Retinal pigment epithelial cell (primary cell): Measurements from ENCODE around the gene RHOH.
"Not testable (repeated sequence)": the region's sequence is repeated elsewhere in the genome, so short reads cannot be mapped to it uniquely, and the experiment has no call there.

Experiments
- DNase-seq: peaks from one replicate; pipeline ENCODE4 v3.0.0-alpha.2; 2010; ENCODE audit warnings: low read depth
- H3K4me3 ChIP-seq: 2 replicates; pipeline ENCODE4 v1.5.1; 2011; ENCODE audit warnings: mild to moderate bottlenecking, low read length, control low read depth, moderate library complexity
- TF ChIP-seq, protein P1 (sequence below): conservative IDR thresholded peaks from 2 replicates; pipeline ENCODE4 v1.5.1; 2011; ENCODE audit warnings: low read depth, low read length, control low read depth, inconsistent platforms

Gene RHOH

GRCh38 chr4:40294339-40294738 lies 97.5 kb downstream of the RHOH start:
- no peak for DNase-seq
- TF ChIP-seq, protein P1, sequence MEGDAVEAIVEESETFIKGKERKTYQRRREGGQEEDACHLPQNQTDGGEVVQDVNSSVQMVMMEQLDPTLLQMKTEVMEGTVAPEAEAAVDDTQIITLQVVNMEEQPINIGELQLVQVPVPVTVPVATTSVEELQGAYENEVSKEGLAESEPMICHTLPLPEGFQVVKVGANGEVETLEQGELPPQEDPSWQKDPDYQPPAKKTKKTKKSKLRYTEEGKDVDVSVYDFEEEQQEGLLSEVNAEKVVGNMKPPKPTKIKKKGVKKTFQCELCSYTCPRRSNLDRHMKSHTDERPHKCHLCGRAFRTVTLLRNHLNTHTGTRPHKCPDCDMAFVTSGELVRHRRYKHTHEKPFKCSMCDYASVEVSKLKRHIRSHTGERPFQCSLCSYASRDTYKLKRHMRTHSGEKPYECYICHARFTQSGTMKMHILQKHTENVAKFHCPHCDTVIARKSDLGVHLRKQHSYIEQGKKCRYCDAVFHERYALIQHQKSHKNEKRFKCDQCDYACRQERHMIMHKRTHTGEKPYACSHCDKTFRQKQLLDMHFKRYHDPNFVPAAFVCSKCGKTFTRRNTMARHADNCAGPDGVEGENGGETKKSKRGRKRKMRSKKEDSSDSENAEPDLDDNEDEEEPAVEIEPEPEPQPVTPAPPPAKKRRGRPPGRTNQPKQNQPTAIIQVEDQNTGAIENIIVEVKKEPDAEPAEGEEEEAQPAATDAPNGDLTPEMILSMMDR, result no peak
- no peak overlapping the region for H3K4me3 ChIP-seq

DNA sequence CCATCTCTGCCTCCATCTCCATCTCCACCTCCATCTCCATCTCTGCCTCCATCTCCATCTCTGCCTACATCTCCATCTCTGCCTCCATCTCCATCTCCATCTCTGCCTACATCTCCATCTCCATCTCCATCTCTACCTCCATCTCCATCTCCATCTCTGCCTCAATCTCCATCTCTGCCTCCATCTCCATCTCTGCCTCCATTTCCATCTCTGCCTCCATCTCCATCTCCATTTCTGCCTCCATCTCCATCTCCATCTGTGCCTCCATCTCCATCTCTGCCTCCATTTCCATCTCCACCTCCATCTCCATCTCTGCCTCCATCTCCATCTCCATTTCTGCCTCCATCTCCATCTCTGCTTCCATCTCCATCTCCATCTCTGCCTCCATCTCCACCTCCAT lies 98.2 kb downstream of the RHOH start:
- not testable (repeated sequence) for H3K4me3 ChIP-seq, DNase-seq

- H3K4me3 ChIP-seq, result no peak overlapping the region
- TF ChIP-seq, protein P1, result no peak
- no peak for DNase-seq
Observed at GRCh38 chr4:40295572-40295971, 98.7 kb downstream of the RHOH start.
